Fibroblast of lung (primary cell): ENCODE data around the gene LRRC66. TPM values are rescaled to one million over a fixed set of nuclear protein-coding genes. Genes with fewer than 3 reads are reported as not detected.

ENCODE experiments used
- DNase-seq, 2 donors: peaks; one replicate each; pipeline versions ENCODE4 v3.0.0 to v3.0.0-alpha.2; 2010; ENCODE audit warnings: low read depth in 2 of 2
- H2AFZ ChIP-seq: 2 replicates; pipeline ENCODE4 v1.5.1; 2012; ENCODE audit warnings: low read length, control low read depth, inconsistent platforms
- H3K27ac ChIP-seq: 2 replicates; pipeline ENCODE4 v1.5.1; 2011; ENCODE audit warnings: low read length, control low read depth; ENCODE audit not compliant: insufficient read depth
- H3K27me3 ChIP-seq: 2 replicates; pipeline ENCODE4 v1.5.1; 2011; ENCODE audit warnings: mild to moderate bottlenecking, low read length; ENCODE audit not compliant: control insufficient read depth, insufficient read depth
- H3K36me3 ChIP-seq: 2 replicates; pipeline ENCODE4 v1.5.1; 2011; ENCODE audit warnings: low read length; ENCODE audit not compliant: control insufficient read depth, insufficient read depth
- H3K4me1 ChIP-seq: 2 replicates; pipeline ENCODE4 v1.5.1; 2011; ENCODE audit warnings: low read length; ENCODE audit not compliant: control insufficient read depth, insufficient read depth; ENCODE audit errors: extremely low read depth
- H3K4me2 ChIP-seq: 2 replicates; pipeline ENCODE4 v1.5.1; 2011; ENCODE audit warnings: low read length, control low read depth; ENCODE audit not compliant: insufficient read depth; ENCODE audit errors: extremely low read depth
- H3K4me3 ChIP-seq, 4 experiments: fragments of 200-600 bp in 1 of 4; sonication (generic) in 1 of 4; replicated peaks in 1 of 4; 2 replicates each; pipeline ENCODE4 v1.5.1; 2011 to 2016; ENCODE audit warnings: low read length in 4 of 4, low read depth in 3 of 4, mild to moderate bottlenecking in 3 of 4, control low read depth in 2 of 4, inconsistent platforms in 1 of 4, mixed read lengths in 1 of 4; ENCODE audit not compliant: insufficient read depth in 1 of 4; ENCODE audit errors: control extremely low read depth in 1 of 4
- H3K79me2 ChIP-seq: 2 replicates; pipeline ENCODE4 v1.5.1; 2012; ENCODE audit warnings: mild to moderate bottlenecking, low read length, inconsistent platforms; ENCODE audit not compliant: control insufficient read depth, insufficient read depth
- H3K9ac ChIP-seq: 2 replicates; pipeline ENCODE4 v1.5.1; 2011; ENCODE audit warnings: mild to moderate bottlenecking, low read length, control low read depth; ENCODE audit not compliant: insufficient read depth
- H3K9me3 ChIP-seq: 2 replicates; pipeline ENCODE4 v1.5.1; 2012; ENCODE audit warnings: low read depth, low read length; ENCODE audit not compliant: control insufficient read depth, insufficient read depth
- H4K20me1 ChIP-seq: 2 replicates; pipeline ENCODE4 v1.5.1; 2011; ENCODE audit warnings: low read length; ENCODE audit not compliant: control insufficient read depth, insufficient read depth; ENCODE audit errors: extremely low read depth
- CTCF ChIP-seq, 2 donors: IDR thresholded peaks in 1 of 2; conservative IDR thresholded peaks in 1 of 2; 1 replicate in 1 of 2; 2 replicates in 1 of 2; pipeline ENCODE4 v1.5.1; 2011 to 2012; ENCODE audit warnings: low read length in 2 of 2, control low read depth in 1 of 2, inconsistent platforms in 1 of 2, low read depth in 1 of 2, mild to moderate bottlenecking in 1 of 2
- EZH2 ChIP-seq: IDR thresholded peaks from 2 replicates; pipeline ENCODE4 v1.5.1; 2012; ENCODE audit warnings: low read length, control low read depth, mild to moderate bottlenecking; ENCODE audit errors: missing control alignments
- polyA plus RNA-seq, 2 donors: library from polyadenylated mRNA; depleted of rRNA in 1 of 2; stranded (reverse) in 1 of 2; unstranded in 1 of 2; fragments of >200 nt; gene quantifications; 2 replicates each; pipeline ENCODE4 v1.2.1, GENCODE V29; 2011 to 2012; ENCODE audit warnings: missing spikeins in 1 of 2
- total RNA-seq: library from RNA; depleted of rRNA; stranded (reverse); fragments of >200 nt; gene quantifications from 2 replicates; pipeline ENCODE4 v1.2.1, GENCODE V29; 2014

Gene LRRC66
- total and polyA plus RNA-seq, 2 donors (not counting 1 experiment from before 2014, with no cell fraction given) = 0.17 to 0.83 TPM

DNA sequence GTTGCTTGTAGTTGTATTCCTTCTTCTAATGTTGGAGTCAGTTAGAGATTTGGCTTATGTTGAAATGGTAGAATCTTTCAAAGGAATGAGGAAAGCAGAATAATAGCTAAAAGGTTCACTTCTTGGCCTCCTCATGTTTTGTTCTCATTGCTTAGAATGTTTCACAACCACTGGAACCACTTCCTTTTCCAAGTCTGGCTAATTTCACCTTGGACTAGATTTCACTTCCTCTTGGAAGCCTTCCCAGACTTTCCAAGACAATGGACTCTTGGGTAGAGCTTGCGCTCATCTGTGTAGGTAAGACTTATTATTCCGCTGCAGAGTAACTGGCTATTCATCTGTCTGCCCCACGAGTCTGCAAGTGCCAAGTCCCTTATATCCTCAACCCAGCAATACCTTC, 39.2 kb upstream of the LRRC66 start:
- H3K27ac ChIP-seq = no peak overlapping the region
- no peaks in the 10 kb centered on the region for H3K36me3 ChIP-seq
- no peak overlapping the region for H3K9ac ChIP-seq
- no peaks in the 10 kb centered on the region for H3K9me3 ChIP-seq
- no peak overlapping the region for H3K4me3 ChIP-seq
- peak; percentile 44 to 83 for DNase-seq
- TF ChIP-seq CTCF (conservative IDR thresholded peaks at IDR 0.05 in 1 of 2, IDR thresholded peaks at IDR 0.05 in 1 of 2; ENCODE audit: low read depth in 1 of 2, low read length in 2 of 2) = no peak
- TF ChIP-seq EZH2 = no peak
- no peaks in the 10 kb centered on the region for H3K27me3 ChIP-seq
- no peaks in the 10 kb centered on the region for H3K4me1 ChIP-seq
- H2AFZ ChIP-seq = no peak overlapping the region
- H3K79me2 ChIP-seq = no peaks in the 10 kb centered on the region
- no peaks in the 10 kb centered on the region for H4K20me1 ChIP-seq
- no peak overlapping the region for H3K4me2 ChIP-seq

GRCh38 chr4:52058275-52058674, 38.1 kb upstream of the LRRC66 start:
- Histone ChIP-seq H3K27me3 (no peaks in the 10 kb centered on the region), H2AFZ (no peak overlapping the region), H3K4me1 (no peaks in the 10 kb centered on the region), H4K20me1 (no peaks in the 10 kb centered on the region), H3K9me3 (no peaks in the 10 kb centered on the region), H3K27ac (no peak overlapping the region), H3K4me3 (no peak overlapping the region), H3K9ac (no peak overlapping the region), H3K36me3 (no peaks in the 10 kb centered on the region), H3K4me2 (no peak overlapping the region), H3K79me2 (no peaks in the 10 kb centered on the region)
- DNase-seq = no peak
- no peak for TF ChIP-seq CTCF (conservative IDR thresholded peaks at IDR 0.05 in 1 of 2, IDR thresholded peaks at IDR 0.05 in 1 of 2; ENCODE audit: low read depth in 1 of 2, low read length in 2 of 2)
- no peak for TF ChIP-seq EZH2

DNA sequence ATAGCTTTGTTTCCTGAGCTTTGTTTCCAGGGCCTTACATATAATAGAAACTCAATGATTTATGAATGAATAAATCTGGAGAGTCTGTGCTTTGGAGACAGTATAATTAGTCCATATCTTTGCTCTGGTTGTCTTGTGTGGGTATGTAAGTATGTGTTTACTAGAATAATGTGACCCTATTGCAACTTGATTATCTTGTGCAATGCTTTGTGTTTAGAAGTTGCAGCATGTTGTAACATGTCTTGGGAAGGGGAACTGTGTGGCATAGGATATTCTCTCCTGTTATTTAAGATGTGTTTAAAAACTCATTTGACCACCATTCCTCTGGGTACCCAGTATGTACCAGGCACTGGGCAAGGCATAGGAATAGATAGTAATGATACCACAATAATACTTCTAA, 37.0 kb upstream of the LRRC66 start:
- Histone ChIP-seq H3K4me3 (no peak overlapping the region), H3K9ac (no peak overlapping the region), H3K4me2 (no peak overlapping the region), H3K36me3 (no peaks in the 10 kb centered on the region), H3K27ac (no peak overlapping the region), H3K27me3 (no peaks in the 10 kb centered on the region), H3K9me3 (no peaks in the 10 kb centered on the region), H2AFZ (no peak overlapping the region), H3K4me1 (no peaks in the 10 kb centered on the region), H4K20me1 (no peaks in the 10 kb centered on the region), H3K79me2 (no peaks in the 10 kb centered on the region)
- DNase-seq = peak in 1 of 2 donors; percentile 28
- TF ChIP-seq EZH2 (no peak), CTCF (conservative IDR thresholded peaks at IDR 0.05 in 1 of 2, IDR thresholded peaks at IDR 0.05 in 1 of 2; ENCODE audit: low read depth in 1 of 2, low read length in 2 of 2) (no peak)
